ENCODE measurements around the gene MNX1.

DNA sequence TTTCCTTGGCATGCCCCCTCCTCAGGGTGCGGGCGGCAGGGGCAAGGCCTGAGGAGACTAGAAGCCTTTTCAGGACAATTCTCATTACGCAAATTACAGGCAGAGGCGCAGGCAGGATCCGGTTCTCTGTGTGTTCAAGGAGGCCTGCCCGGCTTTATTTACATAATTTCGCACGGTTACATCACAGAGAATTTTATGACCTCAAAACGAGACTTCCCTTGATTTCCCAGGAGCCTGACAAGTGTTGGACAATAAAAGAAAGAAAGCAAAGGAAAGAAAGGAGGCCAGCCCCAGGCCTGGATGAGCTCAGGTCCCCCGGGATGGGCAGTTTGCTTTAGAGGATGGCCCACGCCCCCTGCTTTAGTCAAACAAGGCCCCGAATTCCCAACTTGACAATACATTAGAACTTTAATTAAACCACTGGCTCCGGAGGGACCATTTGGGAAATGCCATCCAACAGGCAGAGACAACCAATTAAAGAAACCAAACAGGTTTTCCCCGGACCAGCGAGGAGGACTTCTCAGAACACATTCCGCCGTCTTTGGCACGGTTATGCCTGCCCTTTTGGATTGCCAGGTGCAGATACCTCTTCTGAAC, 2.9 kb downstream of the MNX1 start:
- TF ChIP-seq, protein P1, sequence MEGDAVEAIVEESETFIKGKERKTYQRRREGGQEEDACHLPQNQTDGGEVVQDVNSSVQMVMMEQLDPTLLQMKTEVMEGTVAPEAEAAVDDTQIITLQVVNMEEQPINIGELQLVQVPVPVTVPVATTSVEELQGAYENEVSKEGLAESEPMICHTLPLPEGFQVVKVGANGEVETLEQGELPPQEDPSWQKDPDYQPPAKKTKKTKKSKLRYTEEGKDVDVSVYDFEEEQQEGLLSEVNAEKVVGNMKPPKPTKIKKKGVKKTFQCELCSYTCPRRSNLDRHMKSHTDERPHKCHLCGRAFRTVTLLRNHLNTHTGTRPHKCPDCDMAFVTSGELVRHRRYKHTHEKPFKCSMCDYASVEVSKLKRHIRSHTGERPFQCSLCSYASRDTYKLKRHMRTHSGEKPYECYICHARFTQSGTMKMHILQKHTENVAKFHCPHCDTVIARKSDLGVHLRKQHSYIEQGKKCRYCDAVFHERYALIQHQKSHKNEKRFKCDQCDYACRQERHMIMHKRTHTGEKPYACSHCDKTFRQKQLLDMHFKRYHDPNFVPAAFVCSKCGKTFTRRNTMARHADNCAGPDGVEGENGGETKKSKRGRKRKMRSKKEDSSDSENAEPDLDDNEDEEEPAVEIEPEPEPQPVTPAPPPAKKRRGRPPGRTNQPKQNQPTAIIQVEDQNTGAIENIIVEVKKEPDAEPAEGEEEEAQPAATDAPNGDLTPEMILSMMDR (IDR thresholded peaks at IDR 0.05; ENCODE audit: low read depth, low read length, poor library complexity, severe bottlenecking), result no peak
- no peak for TF ChIP-seq EZH2phosphoT487 (IDR thresholded peaks at IDR 0.05; ENCODE audit: borderline replicate concordance, low read length)
